Keratinocyte (primary cell): ENCODE data around the gene PLAC9.

Source experiments
- EZH2 ChIP-seq: IDR thresholded peaks from one replicate; pipeline ENCODE4 v1.6.1; 2012; ENCODE audit warnings: inconsistent platforms, mild to moderate bottlenecking, low read length, moderate library complexity
- TF ChIP-seq, protein P1 (sequence below), 3 experiments: IDR thresholded peaks in 1 of 3; conservative IDR thresholded peaks in 1 of 3; optimal IDR thresholded peaks in 1 of 3; 2 replicates in 2 of 3; 3 replicates in 1 of 3; pipeline versions ENCODE3 to v1.5.1; 2011; ENCODE audit warnings: low read length in 3 of 3, mild to moderate bottlenecking in 3 of 3, moderate library complexity in 2 of 3, control low read depth in 1 of 3, inconsistent platforms in 1 of 3; ENCODE audit not compliant: insufficient read depth in 2 of 3; ENCODE audit errors: extremely low read depth in 1 of 3

DNA sequence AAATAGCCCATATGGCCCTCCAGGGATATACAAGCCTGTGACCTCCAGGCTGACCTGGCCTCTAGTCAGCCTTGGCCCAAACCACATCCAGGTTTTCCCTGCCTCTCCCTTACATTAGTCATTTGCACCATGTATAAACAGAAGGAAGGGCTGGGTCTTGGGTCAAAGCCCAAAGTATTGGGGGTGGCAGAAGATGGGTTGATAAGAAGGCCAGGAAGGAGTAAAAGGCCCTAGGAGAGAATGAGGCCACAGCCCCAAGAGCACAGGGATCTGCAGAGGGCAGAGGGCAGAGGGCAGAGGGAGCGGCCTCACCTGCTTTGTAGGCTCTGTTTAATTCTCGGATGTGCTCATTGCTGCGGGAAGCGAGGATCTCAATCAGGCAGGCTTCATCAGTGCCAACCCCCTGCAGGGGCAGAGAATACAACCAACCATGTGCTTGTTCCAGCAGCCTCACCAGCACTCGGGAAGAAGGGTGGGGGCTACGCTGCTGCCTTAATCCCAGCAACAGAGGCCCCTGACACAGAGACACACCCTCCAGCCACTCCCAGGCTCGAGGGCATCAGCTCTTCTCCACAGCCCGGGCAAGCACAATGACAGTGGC lies 31.3 kb downstream of the PLAC9 start:
- no peak for TF ChIP-seq EZH2
- TF ChIP-seq, protein P1, sequence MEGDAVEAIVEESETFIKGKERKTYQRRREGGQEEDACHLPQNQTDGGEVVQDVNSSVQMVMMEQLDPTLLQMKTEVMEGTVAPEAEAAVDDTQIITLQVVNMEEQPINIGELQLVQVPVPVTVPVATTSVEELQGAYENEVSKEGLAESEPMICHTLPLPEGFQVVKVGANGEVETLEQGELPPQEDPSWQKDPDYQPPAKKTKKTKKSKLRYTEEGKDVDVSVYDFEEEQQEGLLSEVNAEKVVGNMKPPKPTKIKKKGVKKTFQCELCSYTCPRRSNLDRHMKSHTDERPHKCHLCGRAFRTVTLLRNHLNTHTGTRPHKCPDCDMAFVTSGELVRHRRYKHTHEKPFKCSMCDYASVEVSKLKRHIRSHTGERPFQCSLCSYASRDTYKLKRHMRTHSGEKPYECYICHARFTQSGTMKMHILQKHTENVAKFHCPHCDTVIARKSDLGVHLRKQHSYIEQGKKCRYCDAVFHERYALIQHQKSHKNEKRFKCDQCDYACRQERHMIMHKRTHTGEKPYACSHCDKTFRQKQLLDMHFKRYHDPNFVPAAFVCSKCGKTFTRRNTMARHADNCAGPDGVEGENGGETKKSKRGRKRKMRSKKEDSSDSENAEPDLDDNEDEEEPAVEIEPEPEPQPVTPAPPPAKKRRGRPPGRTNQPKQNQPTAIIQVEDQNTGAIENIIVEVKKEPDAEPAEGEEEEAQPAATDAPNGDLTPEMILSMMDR (optimal IDR thresholded peaks at IDR 0.05 in 1 of 3, IDR thresholded peaks at IDR 0.05 in 1 of 3, conservative IDR thresholded peaks at IDR 0.05 in 1 of 3; ENCODE audit: extremely low read depth in 1 of 3, insufficient read depth in 2 of 3, low read length in 3 of 3) = no peak
